Measurements from ENCODE around the gene EFCAB14. TPM values are rescaled to one million over a fixed set of nuclear protein-coding genes. Genes with fewer than 3 reads are reported as not detected.
A peak's percentile ranks its signal among the peaks of the same experiment; 100 is the strongest.

The EFCAB14 gene
- total and polyA plus RNA-seq, 2 of the 8 experiments (the other 6 are each of a cell fraction or from before 2014, with no cell fraction given) = 19.4 to 40.4 TPM

- no peak overlapping the region for H4K8ac ChIP-seq (ENCODE audit: extremely low read depth, insufficient read depth, low read length)
- H3K14ac ChIP-seq (ENCODE audit: insufficient read length) = no peak overlapping the region
- H3K23ac ChIP-seq (ENCODE audit: insufficient read length) = no peak overlapping the region
- H2AK5ac ChIP-seq (ENCODE audit: low read depth, low read length) = no peak overlapping the region
- H3K79me2 ChIP-seq (ENCODE audit: control insufficient read depth in 1 of 2, insufficient read depth in 2 of 2, low read length in 2 of 2) = no peaks in the 10 kb centered on the region
- DNase-seq (ENCODE audit: low read depth in 1 of 2, low spot score in 2 of 2) (no peak), FAIRE-seq (no peak)
- no peak overlapping the region for H3K9ac ChIP-seq (replicated peaks in 1 of 4; ENCODE audit: extremely low read depth in 1 of 4, low read depth in 3 of 4, low read length in 3 of 4)
- H2AFZ ChIP-seq (ENCODE audit: low read length) = no peak overlapping the region
- H3K4me1 ChIP-seq (replicated peaks in 1 of 4; ENCODE audit: control insufficient read depth in 3 of 4, insufficient read depth in 4 of 4, low read length in 3 of 4) = peaks cover 4 to 13% (median 8%) of the 10 kb centered on the region in 4 experiments; a peak in 6 of 7 replicates
- H2BK15ac ChIP-seq (ENCODE audit: low read length) = no peak overlapping the region
- peak; percentile 44; the same call in 1 of the 2 replicates for TF ChIP-seq MAFK (IDR thresholded peaks at IDR 0.05; ENCODE audit: low read depth, low read length)
- no peak for TF ChIP-seq EP300 (IDR thresholded peaks at IDR 0.05; ENCODE audit: borderline replicate concordance in 1 of 2, low read depth in 2 of 2, low read length in 2 of 2)
- H4K20me1 ChIP-seq (replicated peaks in 1 of 2; ENCODE audit: control insufficient read depth in 1 of 2, insufficient read depth in 2 of 2, low read length in 2 of 2) = no peaks in the 10 kb centered on the region
- ChIA-PET CTCF (ENCODE audit: partially characterized antibody) (no interaction called here), POLR2A (ENCODE audit: partially characterized antibody) (no interaction called here)
- no peak overlapping the region for H2BK12ac ChIP-seq (ENCODE audit: low read depth, low read length)
- no peak overlapping the region for H3K4me2 ChIP-seq (ENCODE audit: insufficient read depth in 1 of 2, low read depth in 2 of 2, low read length in 2 of 2)
- no peaks in the 10 kb centered on the region for H3K79me1 ChIP-seq (ENCODE audit: low read depth, low read length)
- H2BK20ac ChIP-seq (ENCODE audit: low read length) = no peak overlapping the region
- H3K27me3 ChIP-seq (replicated peaks in 1 of 4; ENCODE audit: control insufficient read depth in 3 of 4, extremely low read depth in 1 of 4, insufficient read depth in 3 of 4, low read length in 3 of 4) = no peaks in the 10 kb centered on the region
- H4K91ac ChIP-seq (replicated peaks; ENCODE audit: insufficient read length, low read length) = no peak overlapping the region
- H3K23me2 ChIP-seq (ENCODE audit: low read depth, low read length) = peaks cover 2% of the 10 kb centered on the region; the same call in 1 of the 2 replicates
- no peaks in the 10 kb centered on the region for H3K9me3 ChIP-seq (ENCODE audit: insufficient read depth in 2 of 2, low read depth in 1 of 2, low read length in 1 of 2)
- no peak overlapping the region for H2BK5ac ChIP-seq (ENCODE audit: low read depth, low read length)
- H3K18ac ChIP-seq (ENCODE audit: extremely low read depth, low read length) = no peak overlapping the region
- H3K36me3 ChIP-seq (ENCODE audit: control insufficient read depth in 2 of 4, insufficient read depth in 4 of 4, low read length in 3 of 4) = no peaks in the 10 kb centered on the region
- no peak overlapping the region for H2BK120ac ChIP-seq (replicated peaks; ENCODE audit: low read depth, low read length)
- H3K56ac ChIP-seq (replicated peaks; ENCODE audit: insufficient read length, low read depth, low read length) = no peak overlapping the region
- 83% methylated on average over 1 of the region's 1 CpG; no CpG with 5 or more reads in 1 of the 2 experiments for WGBS, 2 experiments (ENCODE audit: extremely low coverage in 1 of 2, insufficient coverage in 1 of 2, insufficient read length in 1 of 2, insufficient replicate concordance in 2 of 2, low coverage in 1 of 2, low lambda C conversion rate in 2 of 2, missing lambda C conversion rate in 1 of 2)
- H3K4me3 ChIP-seq (ENCODE audit: extremely low read depth in 1 of 4, insufficient read depth in 2 of 4, low read depth in 3 of 4, low read length in 4 of 4) = no peak overlapping the region
- no peak overlapping the region for H3K4ac ChIP-seq (replicated peaks; ENCODE audit: insufficient read length, low read depth, low read length)
- H3K27ac ChIP-seq (ENCODE audit: low read depth, low read length) = no peak overlapping the region
- no peak overlapping the region for H4K5ac ChIP-seq (ENCODE audit: insufficient read length, low read depth, low read length)
These were observed 35.1 kb upstream of the EFCAB14 start for GRCh38 chr1:46753985-46754384.
